SK-MEL-5 (cell line): ENCODE results near the gene CDC37. TPM values are rescaled to one million over a fixed set of nuclear protein-coding genes. Genes with fewer than 3 reads are reported as not detected.
"Not testable (repeated sequence)": the region's sequence is repeated elsewhere in the genome, so short reads cannot be mapped to it uniquely, and the experiment has no call there.

Experiments
- DNase-seq: peaks from one replicate; pipeline ENCODE4 v3.0.0-alpha.2; 2016; ENCODE audit warnings: low read depth, low spot score
- in situ Hi-C: cut with HindIII; loops from 2 replicates; pipeline ENCODE4 v1.10.0; 2016; ENCODE audit warnings: low sequenced_read_pairs, high pct_unique_total_duplicates, low pct_unique_long_range_greater_than_20kb
- total RNA-seq: library from RNA; depleted of rRNA; stranded (reverse); fragments of >200 nt; shearing (Covaris generic); gene quantifications from 2 replicates; pipeline ENCODE4 v1.2.3, GENCODE V29; 2014

CDC37 gene
- total RNA-seq, 1 experiment from 2014 or later = 232 TPM

DNA sequence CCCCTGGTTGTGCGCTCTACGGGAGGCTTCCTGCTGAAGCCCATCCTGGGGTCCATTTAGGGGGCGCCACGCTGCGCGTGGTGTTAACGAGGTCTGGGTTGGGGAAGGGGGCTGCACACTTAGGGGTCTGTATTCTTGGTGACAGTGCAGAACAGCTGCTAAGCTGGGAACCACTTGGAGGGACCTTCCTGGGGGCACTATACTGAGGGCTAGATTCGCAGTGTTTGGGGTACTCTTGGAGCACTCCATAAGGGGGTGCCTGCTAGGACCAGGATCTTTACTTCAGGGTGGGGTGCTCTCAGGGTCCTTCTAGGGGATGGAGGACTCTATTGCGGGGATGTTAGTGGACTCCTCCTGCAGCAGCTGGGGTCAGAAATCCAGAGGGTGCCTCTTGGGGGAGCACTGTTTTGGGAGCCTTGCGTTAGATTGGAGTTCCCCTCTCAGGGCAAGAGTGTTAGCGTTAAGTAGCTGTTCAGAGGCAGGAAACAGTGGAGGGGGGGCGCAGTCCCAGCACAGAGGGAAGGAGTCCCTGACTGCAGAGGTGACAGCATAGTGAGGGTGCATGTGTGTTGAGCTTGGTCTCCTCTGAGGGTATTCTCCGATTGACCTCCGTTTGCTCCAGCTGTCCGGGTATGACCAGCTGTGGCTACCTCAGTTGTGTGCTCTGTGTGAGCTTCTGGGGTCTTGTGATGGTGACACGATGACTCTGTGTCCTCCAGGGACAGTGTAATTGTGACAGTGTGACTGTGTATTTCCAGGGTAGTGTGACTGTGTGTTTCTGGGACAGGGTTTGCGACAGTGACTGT, 18.1 kb upstream of the CDC37 start:
- in situ Hi-C loops = no loop called here
- no peak for DNase-seq

DNA sequence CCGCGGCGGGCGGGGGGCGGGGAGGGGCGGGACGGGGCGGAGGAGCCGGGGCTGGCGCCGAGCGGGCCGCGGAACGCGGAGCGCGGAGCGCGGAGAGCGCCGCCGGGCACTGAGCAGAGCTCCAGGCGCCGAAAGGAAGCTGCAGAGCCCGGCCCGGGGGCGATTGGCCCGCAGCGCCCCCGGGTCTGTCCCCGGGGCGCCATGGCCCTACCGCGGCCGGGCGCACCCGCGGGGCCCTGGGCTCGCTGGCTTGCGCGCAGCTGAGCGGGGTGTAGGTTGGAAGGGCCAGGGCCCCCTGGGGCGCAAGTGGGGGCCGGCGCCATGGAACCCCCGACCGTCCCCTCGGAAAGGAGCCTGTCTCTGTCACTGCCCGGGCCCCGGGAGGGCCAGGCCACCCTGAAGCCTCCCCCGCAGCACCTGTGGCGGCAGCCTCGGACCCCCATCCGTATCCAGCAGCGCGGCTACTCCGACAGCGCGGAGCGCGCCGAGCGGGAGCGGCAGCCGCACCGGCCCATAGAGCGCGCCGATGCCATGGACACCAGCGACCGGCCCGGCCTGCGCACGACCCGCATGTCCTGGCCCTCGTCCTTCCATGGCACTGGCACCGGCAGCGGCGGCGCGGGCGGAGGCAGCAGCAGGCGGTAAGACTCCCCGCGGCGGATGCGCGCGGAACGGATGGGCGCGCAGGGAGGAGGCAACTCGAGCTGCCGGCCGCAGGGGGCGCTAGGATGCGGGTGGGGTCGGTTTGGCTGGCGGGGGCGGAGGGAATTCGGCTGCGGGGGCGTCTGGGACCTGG, 17.3 kb upstream of the CDC37 start, which contains the start of gene PDE4A:
PDE4A (plus strand) TSS at position 95 of the 796 bp plus-strand sequence; CDS start at position 322, 227 bp downstream.
- peak; percentile 39 for DNase-seq
- in situ Hi-C loops = no loop called here

DNA sequence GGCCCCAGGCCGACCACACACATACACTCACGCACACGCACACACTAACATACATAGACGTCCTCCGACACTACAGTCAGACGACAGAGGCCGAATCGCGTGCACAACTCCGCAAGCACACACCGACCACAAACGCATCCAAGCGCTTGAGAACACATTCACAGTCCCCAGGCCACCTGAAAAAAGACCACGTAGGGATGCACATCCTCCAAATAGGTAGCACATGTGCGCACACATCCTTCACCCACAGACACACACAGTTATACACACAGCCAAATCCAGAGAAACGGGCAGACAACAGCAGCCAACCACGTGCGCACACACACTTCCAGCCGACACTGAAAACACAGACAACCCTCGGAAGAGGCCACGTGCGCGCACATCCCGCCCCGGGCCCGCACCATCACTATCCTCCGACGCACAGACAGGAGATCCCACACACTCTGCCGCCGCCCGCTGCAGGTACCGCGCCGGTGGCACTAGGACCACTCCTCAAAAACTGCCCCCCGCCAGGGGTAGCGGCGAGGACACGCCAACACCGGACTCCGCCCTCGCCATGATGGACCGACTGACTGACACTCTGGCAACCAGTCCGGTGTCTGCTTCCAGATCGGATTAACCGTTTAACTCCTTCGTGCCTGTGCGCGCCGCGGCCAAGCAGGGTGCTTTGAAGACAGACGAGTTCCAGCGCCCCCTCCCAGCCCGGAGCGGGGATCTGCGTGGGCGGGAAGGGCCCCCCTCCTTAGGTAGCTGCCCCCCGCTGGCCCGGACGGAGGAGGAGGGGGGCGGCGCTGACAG, 16.5 kb upstream of the CDC37 start:
- DNase-seq = peak; percentile 55
- in situ Hi-C loops = no loop called here

DNA sequence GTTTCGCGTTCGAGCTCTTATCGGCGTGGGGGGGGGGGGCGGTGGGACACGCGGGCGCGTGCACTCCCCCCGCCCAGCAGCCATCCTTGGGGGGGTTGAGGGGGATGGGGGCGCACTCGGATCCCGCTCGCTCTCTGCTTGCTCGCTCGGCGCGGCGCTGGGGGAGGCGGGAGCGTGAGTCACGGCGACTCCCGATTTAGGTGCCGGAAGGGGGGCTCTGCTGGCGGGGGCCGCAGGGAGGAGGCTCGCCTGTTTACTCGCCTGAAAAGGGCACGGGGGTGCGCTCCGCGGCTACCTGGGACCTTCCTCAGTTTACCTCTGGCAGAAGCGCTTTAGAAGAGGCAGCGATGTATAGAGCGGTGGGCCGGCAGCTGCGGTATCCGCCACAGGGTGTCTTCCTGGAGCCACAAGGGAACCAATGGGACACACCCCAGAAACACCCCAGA, 15.9 kb upstream of the CDC37 start:
- DNase-seq = no peak
- in situ Hi-C loops = no loop called here

DNA sequence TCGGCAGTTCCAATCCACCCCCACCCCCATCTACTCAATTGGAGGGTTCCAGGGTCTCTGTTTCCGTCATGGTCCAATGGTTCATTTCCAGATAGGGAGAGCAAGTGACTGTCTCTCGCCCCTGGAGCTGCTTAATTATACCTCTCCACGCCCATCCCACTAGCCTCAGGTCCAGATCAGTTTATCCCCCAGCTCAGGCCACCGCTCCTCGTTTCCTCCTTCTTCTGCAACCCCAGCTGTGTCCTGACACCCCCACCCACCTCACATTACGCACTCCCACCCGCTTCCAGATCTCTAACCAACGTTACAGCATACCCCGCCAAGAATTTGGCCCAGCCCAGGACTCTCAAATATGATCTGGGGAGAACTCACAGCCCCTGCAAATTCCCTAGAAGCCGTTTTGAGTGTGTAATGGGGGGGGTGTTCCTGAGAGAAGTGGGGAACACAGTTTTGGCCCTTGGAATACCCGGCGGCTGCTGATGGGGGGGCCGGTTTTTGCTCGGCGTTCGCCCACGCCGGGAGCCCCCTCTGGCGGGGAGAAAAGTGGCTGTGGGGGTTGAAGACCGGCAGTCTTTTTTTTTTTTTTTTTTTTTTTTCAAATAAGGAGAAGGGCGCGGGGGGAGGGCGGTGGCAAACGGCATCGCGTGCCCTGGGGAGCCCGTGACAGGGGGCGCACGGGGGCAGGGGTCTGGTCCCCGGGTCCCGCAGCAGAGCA, 15.3 kb upstream of the CDC37 start:
- in situ Hi-C loops = no loop called here
- no peak for DNase-seq

DNA sequence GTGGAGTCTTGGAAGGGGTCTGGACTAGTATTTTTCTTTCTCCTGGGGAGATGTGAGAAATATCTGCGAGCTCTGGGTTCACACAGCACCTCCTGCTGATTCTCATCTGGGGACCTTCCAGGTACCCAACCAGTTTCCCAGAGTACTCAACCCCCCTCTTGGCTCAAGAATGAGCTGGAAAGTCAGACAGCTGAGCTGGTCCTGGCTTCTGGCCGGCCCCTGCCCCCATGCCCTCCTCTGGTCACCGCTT, 14.8 kb upstream of the CDC37 start:
- in situ Hi-C loops = no loop called here
- no peak for DNase-seq

DNA sequence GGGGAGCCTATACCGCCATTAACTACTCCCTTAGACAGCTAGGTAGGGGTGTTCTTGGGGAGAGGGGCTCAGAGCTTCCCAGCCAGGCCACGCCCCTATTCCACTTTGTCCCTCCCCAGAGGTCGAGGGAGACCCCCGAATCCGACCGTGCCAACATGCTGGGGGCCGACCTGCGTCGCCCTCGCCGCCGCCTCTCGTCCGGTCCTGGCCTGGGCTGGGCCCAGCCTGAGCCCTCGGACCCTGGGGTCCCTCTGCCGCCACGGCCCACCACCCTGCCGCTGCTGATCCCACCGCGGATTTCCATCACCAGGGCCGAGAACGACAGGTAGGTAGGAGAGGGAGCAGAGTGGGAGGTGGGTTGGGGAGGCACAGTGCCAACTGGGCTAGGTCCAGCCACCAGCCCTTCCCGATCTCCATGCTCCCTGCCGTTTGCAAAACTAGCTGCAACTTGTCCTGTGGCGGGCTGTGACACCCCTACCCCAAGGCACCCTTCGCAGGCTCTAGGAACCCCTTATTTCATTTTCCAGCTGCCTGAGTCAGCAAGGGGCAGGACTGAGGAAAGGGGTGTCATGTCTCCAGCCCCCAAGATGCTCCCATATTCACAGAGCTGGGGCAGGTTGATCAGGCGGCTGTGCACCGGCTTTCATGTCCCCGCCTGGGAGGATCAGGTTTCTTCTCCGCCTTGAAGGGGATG, 14.3 kb upstream of the CDC37 start:
- no peak for DNase-seq
- in situ Hi-C loops = no loop called here

DNA sequence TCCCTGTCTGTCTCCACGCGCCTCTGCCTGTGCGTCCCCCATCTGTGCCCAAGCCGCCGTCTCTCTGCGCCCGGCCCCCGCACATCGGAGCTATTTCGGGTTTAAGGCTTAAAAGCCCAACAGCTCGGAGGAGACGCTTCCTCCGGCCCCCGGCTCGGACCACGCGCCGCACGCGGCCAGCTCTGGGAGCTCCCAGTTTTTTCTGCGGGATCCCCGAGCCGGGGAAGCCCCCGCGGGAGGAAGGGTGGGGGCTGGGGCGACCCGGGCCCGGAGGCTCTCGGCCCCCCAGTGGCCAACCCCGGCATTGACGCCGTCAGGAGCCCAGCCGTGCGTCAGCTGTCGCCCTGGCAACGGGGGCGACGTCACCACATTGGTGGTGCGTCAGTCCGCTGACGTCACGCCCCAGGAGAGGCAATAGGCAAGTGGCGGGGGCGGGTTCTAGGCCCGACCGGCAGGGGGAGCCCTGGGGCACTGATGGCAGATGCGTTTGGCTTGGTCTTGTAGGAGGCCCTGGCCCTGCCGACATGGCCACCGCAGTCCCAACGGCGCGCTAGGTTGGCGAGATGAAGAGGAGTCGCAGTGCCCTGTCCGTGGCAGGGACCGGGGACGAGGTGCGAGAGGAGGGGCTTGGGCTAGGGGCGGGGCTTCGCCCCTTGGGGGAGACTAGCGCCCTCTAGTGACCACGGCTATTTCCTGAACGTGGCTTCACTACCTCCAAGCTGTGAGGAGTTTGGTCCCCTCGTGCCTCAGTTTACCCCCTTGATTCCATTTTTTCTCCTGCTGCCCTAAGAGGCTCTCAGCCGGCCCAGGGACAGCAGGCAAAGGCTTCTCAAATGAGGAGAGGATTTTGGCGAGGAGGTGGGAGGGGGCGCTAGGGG, 13.3 kb upstream of the CDC37 start:
- in situ Hi-C loops = no loop called here
- peak; percentile 90 for DNase-seq

DNA sequence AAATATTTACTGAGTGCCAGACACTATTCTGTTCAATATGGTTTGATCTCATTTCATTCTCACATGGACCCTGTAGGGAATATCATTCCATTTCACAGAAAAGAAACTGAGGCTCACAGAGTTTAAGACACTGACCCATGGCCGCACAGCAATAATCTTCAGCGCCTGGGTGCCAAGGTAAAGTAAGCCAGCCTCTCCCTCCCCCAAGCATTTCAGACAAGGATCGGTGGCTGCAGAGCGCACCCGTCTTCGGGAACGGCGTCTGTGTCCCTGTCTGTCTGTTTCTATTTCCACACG, 12.7 kb upstream of the CDC37 start:
- in situ Hi-C loops = no loop called here
- DNase-seq = no peak

DNA sequence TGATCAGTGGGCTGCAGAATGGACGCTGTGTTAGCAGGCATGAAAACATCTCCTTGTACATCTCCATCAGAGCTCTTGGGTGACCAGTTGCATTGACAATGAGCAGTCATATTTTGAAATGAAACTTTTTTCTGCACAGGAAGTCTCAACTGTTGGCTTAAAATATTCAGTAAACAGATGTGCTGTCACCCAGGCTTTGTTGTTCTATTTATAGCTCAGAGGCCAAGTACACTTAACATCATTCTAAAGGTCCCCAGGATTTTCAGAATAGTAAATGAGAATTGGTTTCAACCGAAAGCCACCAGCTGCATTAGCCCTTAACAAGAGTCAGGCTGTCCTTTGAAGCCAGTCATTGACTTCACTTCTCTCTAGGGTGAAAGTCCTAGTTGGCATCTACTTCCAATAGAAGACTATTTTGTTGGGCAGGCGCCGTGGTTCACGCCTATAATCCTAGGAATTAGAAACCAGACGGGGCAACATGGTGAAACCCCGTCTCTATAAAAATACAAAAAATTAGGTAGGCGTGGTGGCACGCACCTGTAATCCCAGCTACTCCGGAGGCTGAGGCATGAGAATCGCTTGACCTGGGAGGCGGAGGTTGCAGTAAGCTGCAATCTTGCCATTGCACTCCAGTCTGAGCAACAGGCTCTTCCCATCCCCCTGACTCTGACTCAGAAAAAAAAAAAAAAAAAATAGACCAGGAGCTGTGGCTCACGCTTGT, 9.1 kb upstream of the CDC37 start:
- in situ Hi-C loops = no loop called here
- no peak for DNase-seq

DNA sequence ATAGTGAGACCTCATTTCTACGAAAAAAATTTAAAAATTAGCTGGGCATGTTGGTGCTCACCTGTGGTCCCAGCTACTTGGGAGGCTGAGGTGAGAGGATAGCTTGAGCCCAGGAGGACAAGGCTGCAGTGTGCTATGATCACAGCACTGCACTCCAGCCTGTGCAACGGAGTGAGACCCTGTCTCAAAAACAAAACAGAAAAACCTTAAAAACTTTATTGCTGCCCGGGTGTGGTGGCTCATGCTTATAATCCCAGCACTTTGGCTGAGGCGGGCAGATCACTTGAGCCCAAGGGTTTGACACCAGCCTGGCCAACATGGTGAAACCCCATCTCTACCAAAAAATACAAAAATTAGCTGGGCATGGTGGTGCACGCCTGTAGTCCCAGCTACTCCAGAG, 7.9 kb upstream of the CDC37 start:
- DNase-seq, in situ Hi-C loops: not testable (repeated sequence)

DNA sequence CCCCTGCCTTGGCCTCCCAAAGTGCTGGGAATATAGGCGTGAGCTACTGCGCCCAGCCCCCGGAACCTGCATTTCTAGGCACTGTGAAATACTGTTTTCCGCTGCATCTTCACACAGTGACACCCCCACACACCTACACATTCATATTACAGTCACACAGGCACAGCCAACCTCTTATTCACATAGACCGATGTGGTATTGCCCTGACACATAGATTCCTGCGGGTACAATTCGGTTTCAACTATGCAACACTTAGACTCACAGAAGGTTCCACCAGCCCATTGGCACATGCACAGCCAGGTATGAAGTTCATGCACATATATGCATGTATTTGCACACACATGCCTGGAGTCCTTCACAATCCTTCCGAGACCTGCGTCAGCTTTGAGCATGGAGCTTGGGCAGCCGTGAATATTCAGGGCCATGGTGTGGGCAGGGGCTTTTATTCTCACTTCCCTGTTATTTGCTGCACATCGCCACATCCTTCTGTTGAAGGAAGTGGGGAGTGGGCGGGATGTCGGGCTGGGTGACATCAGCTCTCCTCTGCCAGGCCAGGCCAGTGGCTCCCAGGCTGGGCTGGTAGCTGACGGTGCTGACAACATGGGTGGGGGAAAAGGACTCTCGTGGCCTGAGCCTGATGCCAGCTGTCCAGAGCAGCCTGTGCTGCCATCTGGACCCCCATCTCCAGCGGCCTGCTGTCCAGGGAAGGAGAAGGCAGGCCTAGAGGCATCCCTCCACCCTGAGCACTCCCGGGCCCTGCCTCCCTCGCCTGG, 5.4 kb upstream of the CDC37 start:
- no peak for DNase-seq
- in situ Hi-C loops = no loop called here

DNA sequence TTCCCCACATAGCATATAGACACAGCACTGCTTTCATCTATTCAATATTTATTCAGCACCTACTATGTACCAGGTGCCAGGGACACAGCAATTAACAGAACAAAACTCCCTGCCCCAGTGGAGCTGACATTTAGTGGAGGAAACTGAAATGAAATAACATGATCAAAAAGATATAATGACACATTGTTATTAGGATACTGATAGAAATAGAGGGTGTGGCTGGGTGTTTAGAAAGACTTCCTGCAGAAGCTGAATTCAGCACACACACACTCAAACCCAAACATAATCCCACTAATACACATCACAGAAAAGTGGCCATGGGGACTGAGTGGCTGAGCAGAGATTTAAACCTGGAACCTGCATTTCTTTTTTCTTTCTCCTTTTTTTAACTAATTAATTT, 3.8 kb upstream of the CDC37 start:
- in situ Hi-C loops = no loop called here
- no peak for DNase-seq

DNA sequence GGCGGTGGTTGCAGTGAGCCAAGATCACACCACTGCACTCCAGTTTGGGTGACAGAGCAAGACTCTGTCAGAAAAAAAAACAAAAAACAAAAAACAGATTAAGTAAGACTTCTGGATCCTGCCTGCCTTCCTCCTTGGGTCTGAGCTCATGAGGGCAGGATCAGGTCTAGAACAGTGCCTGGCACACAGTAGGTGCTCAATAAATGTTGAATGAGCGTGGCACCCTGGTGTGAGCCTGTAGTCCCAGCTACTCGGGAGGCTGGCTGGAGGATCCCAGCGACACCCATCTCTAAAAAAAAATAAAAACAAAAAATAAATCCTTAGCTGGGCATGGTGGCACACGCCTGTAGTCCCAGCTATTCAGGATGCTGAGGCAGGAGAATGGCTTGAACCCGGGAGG, 2.8 kb upstream of the CDC37 start:
- no peak for DNase-seq
- in situ Hi-C loops = no loop called here
